Peyer's patch (tissue), 4 donors: ENCODE data around the gene STUB1.

ENCODE experiments used
- CTCF ChIP-seq, 6 experiments: fragments of 450-650 bp in 4 of 6; fragments of 200-600 bp in 2 of 6; sonication (generic) in 1 of 6; IDR thresholded peaks; one replicate each; pipeline ENCODE4 v1.5.1; 2017 to 2019; ENCODE audit warnings: antibody characterized with exemption in 6 of 6, mild to moderate bottlenecking in 3 of 6, moderate library complexity in 1 of 6
- POLR2A ChIP-seq, 2 donors: fragments of 450-650 bp; IDR thresholded peaks; one replicate each; pipeline ENCODE4 v1.5.1; 2017; ENCODE audit warnings: antibody characterized with exemption in 2 of 2, mild to moderate bottlenecking in 2 of 2, moderate library complexity in 2 of 2

- TF ChIP-seq CTCF (IDR thresholded peaks at IDR 0.05), result peak; percentile 91 to 98 (median 96)
- peak in 1 of 2 donors; percentile 76 for TF ChIP-seq POLR2A (IDR thresholded peaks at IDR 0.05)
Observed at GRCh38 chr16:667780-668518, 12.3 kb upstream of the STUB1 start, which contains the start of gene RHOT2.
